ENCODE data around the gene ARRDC3. TPM values are rescaled to one million over a fixed set of nuclear protein-coding genes. Genes with fewer than 3 reads are reported as not detected.

Gene ARRDC3
- polyA plus RNA-seq, 1 donor from 2014 or later: 297 TPM

DNA sequence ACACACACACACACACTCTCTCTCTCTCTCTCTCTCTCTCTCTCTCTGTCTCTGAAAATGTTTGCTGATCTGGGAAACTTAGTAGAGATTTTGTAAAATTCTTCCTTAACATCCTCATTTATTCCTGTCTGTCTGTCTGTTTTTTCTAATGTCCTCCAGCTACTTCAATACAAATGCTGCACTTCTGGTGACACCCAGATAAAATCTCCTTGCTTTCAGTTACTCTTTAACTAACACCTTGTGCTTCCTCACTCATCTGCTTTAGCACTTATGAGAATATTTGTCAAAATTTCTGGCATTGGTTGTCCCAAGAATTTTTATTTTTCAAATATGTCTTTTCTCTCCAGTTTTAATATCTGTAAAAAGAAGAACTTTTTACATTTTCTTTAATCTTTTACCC is 35.0 kb upstream of the ARRDC3 start:
- H3K27ac ChIP-seq (ENCODE audit: low read length): no peak overlapping the region
- no peaks in the 10 kb centered on the region for H3F3A ChIP-seq (ENCODE audit: insufficient read depth, low read length, poor library complexity, severe bottlenecking)
- no peak overlapping the region for H2AFZ ChIP-seq (ENCODE audit: low read depth, low read length)
- H3K9ac ChIP-seq (ENCODE audit: low read length): no peak overlapping the region
- no peak overlapping the region for H3K4me3 ChIP-seq (ENCODE audit: low read length)
- no peaks in the 10 kb centered on the region for H4K20me1 ChIP-seq (ENCODE audit: insufficient read depth)
- H3K9me3 ChIP-seq (ENCODE audit: low read length): no peaks in the 10 kb centered on the region
- no peaks in the 10 kb centered on the region for H3K9me2 ChIP-seq (ENCODE audit: insufficient read depth, low read length)
- H3K4me2 ChIP-seq (ENCODE audit: low read length): no peak overlapping the region
- TF ChIP-seq MXI1 (conservative IDR thresholded peaks at IDR 0.05; ENCODE audit: poor library complexity, severe bottlenecking) (no peak), POLR2AphosphoS5 (IDR thresholded peaks at IDR 0.05) (no peak), EZH2 (IDR thresholded peaks at IDR 0.05; ENCODE audit: borderline replicate concordance, insufficient read depth, low read length, poor library complexity, severe bottlenecking) (no peak), REST (IDR thresholded peaks at IDR 0.05; ENCODE audit: borderline replicate concordance) (no peak), SMC3 (conservative IDR thresholded peaks at IDR 0.05; ENCODE audit: poor library complexity) (no peak), TAF1 (IDR thresholded peaks at IDR 0.05; ENCODE audit: low read depth) (no peak), CTCF (IDR thresholded peaks at IDR 0.05; ENCODE audit: poor library complexity, severe bottlenecking) (no peak), EP300 (conservative IDR thresholded peaks at IDR 0.05; ENCODE audit: poor library complexity, severe bottlenecking) (no peak), RAD21 (conservative IDR thresholded peaks at IDR 0.05) (no peak)
- no peaks in the 10 kb centered on the region for H3K36me3 ChIP-seq (ENCODE audit: insufficient read depth, low read length)
- no peaks in the 10 kb centered on the region for H3K27me3 ChIP-seq (ENCODE audit: insufficient read depth, low read depth, low read length)
- no peaks in the 10 kb centered on the region for H3K79me2 ChIP-seq (replicated peaks; ENCODE audit: insufficient read depth, low read length)

- no peak overlapping the region for H3K4me2 ChIP-seq (ENCODE audit: low read length)
- no peaks in the 10 kb centered on the region for H3K79me2 ChIP-seq (replicated peaks; ENCODE audit: insufficient read depth, low read length)
- H3F3A ChIP-seq (ENCODE audit: insufficient read depth, low read length, poor library complexity, severe bottlenecking): no peaks in the 10 kb centered on the region
- no peak overlapping the region for H3K9ac ChIP-seq (ENCODE audit: low read length)
- TF ChIP-seq SMC3 (conservative IDR thresholded peaks at IDR 0.05; ENCODE audit: poor library complexity): no peak
- TF ChIP-seq POLR2AphosphoS5 (IDR thresholded peaks at IDR 0.05): no peak
- no peak for TF ChIP-seq MXI1 (conservative IDR thresholded peaks at IDR 0.05; ENCODE audit: poor library complexity, severe bottlenecking)
- TF ChIP-seq RAD21 (conservative IDR thresholded peaks at IDR 0.05): no peak
- TF ChIP-seq EZH2 (IDR thresholded peaks at IDR 0.05; ENCODE audit: borderline replicate concordance, insufficient read depth, low read length, poor library complexity, severe bottlenecking): no peak
- no peak for TF ChIP-seq REST (IDR thresholded peaks at IDR 0.05; ENCODE audit: borderline replicate concordance)
- TF ChIP-seq EP300 (conservative IDR thresholded peaks at IDR 0.05; ENCODE audit: poor library complexity, severe bottlenecking): no peak
- no peak for TF ChIP-seq CTCF (IDR thresholded peaks at IDR 0.05; ENCODE audit: poor library complexity, severe bottlenecking)
- TF ChIP-seq TAF1 (IDR thresholded peaks at IDR 0.05; ENCODE audit: low read depth): no peak
- no peak overlapping the region for H3K27ac ChIP-seq (ENCODE audit: low read length)
- H3K9me3 ChIP-seq (ENCODE audit: low read length): no peaks in the 10 kb centered on the region
- no peaks in the 10 kb centered on the region for H3K36me3 ChIP-seq (ENCODE audit: insufficient read depth, low read length)
- no peak overlapping the region for H2AFZ ChIP-seq (ENCODE audit: low read depth, low read length)
- H3K9me2 ChIP-seq (ENCODE audit: insufficient read depth, low read length): no peaks in the 10 kb centered on the region
- no peak overlapping the region for H3K4me3 ChIP-seq (ENCODE audit: low read length)
- no peaks in the 10 kb centered on the region for H3K27me3 ChIP-seq (ENCODE audit: insufficient read depth, low read depth, low read length)
- H4K20me1 ChIP-seq (ENCODE audit: insufficient read depth): no peaks in the 10 kb centered on the region
Observed at GRCh38 chr5:91417219-91417618, 34.1 kb upstream of the ARRDC3 start.

All from neural cell (in vitro differentiated cells).